ENCODE results near the gene TANC1.

Gene TANC1

GRCh38 chr2:158963071-158963470, 5.4 kb upstream of the TANC1 start:
- DNase-seq: no peak

- no peak for DNase-seq
Measured at GRCh38 chr2:158965107-158965506, 3.3 kb upstream of the TANC1 start.

- DNase-seq: no peak
Measured at GRCh38 chr2:158965641-158966040, 2.8 kb upstream of the TANC1 start.

DNA sequence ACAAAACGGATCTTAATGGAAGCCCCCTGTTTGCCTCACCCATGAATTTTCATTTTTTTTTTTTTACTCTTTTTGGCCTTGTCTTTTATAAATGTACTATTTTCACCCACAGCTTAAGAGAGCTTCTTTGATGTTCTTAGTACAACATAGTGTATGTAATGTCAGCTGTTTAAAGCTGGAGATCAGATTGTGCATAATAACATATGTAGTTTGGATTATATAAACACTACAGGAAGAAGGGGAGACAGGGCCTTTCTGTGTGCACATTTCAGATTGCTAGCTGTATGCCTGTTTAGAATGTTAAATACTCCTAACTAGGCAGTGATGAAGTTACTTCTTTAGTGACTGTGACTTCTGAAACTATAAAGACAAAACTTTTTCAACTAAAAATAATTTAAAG, 2.1 kb upstream of the TANC1 start:
- DNase-seq: no peak

DNA sequence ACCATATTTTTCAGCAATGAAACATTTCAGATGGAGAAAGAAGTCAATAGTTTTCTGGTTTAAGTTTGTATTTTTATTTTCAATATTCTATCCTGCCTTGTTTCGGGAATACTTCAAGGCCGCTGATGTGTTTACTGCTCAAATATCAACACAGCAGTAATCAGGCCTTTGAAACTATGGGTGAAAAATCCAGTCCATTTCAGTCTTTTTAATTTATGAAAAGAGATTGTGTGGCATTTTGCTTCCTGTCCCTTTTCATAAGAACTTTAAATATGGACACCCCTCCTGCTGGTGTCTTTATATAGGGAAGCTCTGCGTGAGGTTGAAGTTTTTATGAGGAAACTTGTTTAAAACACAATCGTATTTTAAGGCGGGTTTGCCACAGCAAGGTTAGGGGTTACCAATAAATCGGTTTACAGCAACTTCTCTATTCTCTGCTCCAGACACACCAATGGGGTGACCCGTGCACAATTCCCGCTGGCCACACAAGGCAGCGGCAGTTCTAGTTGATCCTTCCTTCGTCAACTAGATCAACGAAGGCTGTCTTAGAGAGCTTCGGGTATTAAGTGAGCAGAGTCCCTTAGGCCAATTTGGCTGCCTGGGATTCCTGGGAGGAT, 1.2 kb upstream of the TANC1 start:
- no peak for DNase-seq

- DNase-seq: no peak
Measured at GRCh38 chr2:158967731-158968395, 577 bp upstream of the TANC1 start.

- DNase-seq: no peak
Measured at GRCh38 chr2:158969162-158969714, 798 bp downstream of the TANC1 start.

- DNase-seq: no peak
Measured at GRCh38 chr2:158969715-158970240, 1.3 kb downstream of the TANC1 start.

GRCh38 chr2:158970241-158970751, 1.9 kb downstream of the TANC1 start:
- no peak for DNase-seq

DNA sequence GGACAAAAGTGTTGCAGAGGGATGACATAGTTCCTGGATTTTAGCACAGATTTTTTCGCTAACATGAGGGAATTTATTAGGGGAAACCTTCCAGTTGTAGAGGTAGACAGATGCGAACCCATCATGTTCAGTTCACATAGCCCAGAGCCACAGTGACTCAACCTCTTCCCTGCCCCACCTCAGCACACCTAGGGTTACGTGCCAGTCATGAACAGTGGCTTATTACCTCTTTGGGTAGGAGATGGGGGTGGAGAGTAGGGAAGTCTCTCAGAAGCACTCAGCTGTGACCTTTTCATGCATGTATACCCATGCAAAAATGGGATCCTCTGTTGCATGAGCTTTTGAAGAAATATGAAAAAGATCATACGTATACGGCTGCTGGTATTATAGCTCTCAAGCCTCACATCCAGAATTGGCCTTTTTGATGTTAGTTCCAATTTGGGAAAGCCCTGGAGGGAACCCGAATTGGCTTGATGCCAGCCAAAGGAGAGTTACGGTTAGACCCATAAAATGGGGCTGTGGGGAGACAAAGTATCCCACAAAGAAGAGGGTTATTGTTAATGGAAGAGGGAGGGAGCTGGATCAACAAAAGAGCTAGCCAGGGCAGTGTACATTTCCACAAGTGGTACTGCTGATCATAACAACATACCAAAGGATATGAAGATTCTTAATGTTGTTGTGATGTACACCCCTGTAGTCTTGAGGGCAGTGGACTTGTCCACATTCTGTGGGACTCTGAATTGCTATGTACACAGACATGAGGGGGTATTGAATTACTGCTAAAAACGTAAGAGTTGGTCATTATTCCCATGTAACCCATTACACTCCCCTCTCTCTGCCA, 4.9 kb downstream of the TANC1 start:
- DNase-seq: peak; percentile 71

- DNase-seq: no peak
Measured at GRCh38 chr2:158975271-158975921, 7.0 kb downstream of the TANC1 start.

DNA sequence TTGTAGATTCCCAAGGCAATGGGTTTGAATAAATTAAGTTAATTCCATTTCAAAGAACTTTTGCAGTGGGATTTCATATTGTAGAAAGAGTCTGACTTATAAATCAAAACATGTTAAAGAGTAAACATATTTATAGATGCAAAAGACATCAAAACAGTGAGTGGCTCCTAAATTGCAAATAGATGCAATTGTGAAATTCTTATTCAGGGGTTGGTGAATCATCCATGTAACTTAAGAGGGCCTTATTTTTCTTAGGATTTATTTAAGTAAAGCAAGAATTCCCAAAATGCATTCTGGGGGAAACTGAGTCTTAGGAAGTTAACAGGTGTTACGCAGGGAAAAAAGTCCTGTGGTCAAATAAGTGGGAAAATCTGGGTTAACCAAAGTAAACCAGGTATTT, 11.3 kb downstream of the TANC1 start:
- DNase-seq: no peak

DNA sequence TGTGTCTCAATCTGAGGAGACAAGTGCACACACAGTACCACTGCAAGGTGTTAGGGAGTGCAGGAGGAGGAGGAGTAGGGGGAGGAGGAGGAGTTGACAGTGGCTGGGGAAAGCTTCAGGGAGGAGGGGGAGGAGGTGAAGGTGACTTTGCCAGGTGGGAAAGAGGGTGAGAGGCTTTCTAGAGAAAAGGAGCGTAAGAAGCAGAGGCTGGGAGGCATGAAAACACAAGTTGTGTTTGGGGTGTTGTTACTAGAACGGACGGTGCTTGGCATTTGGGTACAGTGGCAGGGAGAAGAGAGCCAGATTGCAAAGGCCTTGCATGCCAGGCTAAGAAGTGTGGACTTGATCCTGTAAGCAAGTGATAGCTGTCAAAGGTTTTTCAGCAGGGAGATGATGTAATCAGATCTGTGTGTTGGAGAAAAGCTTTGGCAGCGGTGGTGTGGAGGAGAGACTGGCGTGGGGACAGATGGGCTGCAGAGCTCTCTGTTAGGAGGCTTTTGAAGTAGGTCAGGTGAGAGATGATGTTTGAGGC, 16.2 kb downstream of the TANC1 start:
- peak; percentile 24 for DNase-seq

DNA sequence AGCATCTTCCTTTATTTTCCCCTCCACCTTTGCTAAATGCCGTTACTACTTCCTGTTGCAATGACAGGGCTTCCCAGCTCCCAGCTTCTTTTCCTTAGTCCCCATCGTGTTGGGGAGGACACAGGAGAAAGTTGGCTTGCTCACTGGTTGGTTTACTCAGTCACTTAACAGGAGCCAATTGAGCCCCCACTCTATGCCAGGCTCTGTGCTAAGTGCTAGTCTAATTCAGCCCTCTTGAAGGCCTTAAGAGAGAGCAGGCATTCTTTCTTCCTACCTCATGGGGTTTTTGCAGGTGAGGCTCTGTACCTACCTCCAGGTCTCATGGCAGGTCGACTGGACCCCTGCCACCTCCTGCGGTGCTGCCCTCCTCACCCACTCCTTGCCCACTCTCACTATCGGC, 20.1 kb downstream of the TANC1 start:
- DNase-seq: no peak

DNA sequence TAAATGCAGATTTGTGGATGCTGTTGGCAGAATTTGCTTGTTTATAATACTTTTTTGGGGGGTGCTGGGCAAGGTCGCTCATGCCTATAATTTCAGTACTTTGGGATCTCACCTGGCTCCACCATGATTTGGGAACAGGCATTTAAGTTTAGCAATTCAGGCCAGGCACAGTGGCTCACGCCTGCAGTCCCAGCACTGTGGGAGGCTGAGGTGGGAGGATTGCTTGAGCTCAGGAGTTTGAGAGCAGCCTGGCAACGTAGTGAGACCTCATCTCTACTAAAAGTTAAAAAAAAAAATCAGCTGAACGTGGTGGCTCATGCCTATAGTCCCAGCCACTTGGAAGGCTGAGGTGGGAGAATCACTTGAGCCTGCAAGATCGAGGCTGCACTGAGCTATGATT, 20.7 kb downstream of the TANC1 start:
- DNase-seq: no peak

DNA sequence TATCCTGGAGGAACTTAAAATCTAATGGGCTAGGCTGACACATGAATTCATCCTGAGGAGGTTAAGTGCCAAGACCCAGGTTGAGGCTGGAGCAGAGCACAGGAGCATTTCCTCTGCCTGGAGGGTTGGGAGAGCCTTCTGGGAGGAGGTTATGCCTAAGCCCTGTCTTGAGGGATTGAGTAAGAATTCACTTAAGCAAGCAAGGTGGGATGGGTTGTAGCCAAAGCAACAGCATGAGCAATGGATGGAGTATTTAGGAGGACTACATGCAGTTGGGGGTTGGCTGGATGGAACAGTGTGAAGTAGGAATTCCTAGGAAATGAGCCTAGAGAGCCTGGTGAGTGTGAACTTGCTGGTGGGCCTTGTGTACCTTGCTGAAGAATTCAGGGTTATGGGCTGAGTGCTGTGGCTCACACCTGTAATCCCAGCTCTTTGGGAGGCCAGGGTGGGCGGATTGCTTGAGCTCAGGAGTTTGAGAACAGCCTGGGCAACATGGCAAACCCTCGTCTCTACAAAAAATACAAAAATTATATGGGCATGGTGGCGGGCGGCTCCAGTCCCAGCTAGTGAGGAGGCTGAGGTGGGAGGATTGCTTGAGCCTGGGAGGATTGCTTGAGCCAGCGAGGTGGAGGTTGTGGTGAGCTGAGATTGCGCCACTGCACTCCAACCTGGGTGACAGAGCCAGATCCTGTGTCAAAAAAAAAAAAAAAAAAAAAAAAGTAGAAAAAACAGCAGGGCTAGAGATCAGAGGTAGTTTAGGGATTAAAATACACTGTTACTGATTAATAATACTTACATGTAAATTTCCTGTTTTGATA, 22.2 kb downstream of the TANC1 start:
- no peak for DNase-seq

DNA sequence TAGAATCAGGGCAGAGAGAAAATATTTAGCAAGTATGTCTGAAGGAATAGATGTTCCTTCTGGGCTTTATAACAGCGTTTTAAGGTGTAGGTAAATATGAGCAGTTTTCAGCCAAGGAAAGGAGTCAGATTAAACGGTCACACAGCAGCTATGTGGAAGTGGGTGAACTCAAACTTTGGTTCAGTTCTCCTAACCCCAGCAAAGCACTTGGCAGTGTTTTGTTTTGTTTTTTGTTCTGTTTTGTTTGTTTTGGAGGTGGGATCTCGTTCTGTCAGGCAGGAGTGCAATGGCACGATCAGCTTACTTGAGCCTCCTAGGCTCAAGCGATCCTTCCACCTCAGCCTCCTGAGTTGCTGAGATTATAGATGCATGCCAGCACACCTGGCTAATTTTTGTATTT, 24.6 kb downstream of the TANC1 start:
- DNase-seq: no peak

GRCh38 chr2:158993721-158994587, 25.5 kb downstream of the TANC1 start:
- DNase-seq: no peak

DNA sequence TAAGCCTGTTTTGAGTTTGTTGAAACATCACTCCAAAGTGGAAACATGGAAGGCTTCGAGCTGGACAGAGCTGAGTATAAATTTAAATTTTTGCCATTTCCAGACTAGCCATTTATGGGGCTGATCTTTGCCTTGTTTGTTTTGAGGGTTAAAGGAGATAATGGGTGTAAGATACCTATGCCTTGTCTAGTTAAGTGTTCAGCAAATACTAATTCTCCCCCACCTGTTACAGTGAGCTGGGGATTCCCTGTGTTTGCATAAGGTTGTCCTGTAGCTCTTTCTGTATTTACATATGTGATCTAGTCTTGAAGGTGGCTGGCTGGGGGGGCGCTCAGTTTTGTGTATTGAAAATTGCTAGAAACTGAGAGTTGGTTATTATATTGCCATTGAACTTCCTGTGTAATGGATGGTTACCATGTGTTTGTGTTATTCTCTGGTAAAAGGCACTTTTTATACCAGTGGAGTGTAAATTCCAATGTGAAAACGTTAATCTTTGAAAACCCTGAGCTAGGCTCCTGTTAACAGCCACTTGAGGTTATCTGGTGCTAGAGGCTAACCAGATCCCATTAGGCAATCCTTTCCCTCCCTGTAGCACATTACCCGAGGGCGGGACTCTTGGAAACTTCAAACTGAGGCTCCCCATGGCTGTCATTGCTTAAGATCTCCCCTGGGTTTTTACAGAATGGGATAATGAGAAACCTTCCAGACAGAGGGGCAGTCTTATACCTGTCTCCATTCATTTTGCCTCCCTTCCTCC, 26.7 kb downstream of the TANC1 start:
- DNase-seq: peak; percentile 28

- DNase-seq: no peak
Measured at GRCh38 chr2:158995677-158996049, 27.2 kb downstream of the TANC1 start.
